HEK293 (cell line): Measurements from ENCODE around the gene ADAMTS4.

Source experiments
- CTCF ChIA-PET: fragments of 350-600 bp; formaldehyde crosslinking; extraction: SDS; loops from one replicate; lab custom pipeline; 2021; ENCODE audit warnings: antibody characterized with exemption; lab: Yijun Ruan, JAX
- POLR2A ChIA-PET: fragments of 300-600 bp; formaldehyde crosslinking; extraction: SDS; loops from one replicate; lab custom pipeline; 2020; ENCODE audit warnings: antibody characterized with exemption, inconsistent platforms; lab: Yijun Ruan, JAX
- H3K27ac ChIP-seq: fragments of 200-500 bp; sonication (Bioruptor generic); 2 replicates; pipeline ENCODE4 v1.5.1; 2014; ENCODE audit warnings: low read depth, low read length, control low read depth, inconsistent platforms; ENCODE audit errors: extremely low read depth
- H3K36me3 ChIP-seq, 2 experiments: fragments of 200-500 bp in 1 of 2; sonication (Bioruptor generic) in 1 of 2; 1 replicate in 1 of 2; 2 replicates in 1 of 2; pipeline ENCODE4 v1.5.1; 2014 to 2017; ENCODE audit warnings: inconsistent platforms in 2 of 2, low read length in 2 of 2; ENCODE audit not compliant: control insufficient read depth in 2 of 2, insufficient read depth in 1 of 2
- H3K4me1 ChIP-seq: fragments of 200-500 bp; sonication (Bioruptor generic); 2 replicates; pipeline ENCODE4 v1.5.1; 2014; ENCODE audit warnings: mild to moderate bottlenecking, low read length, inconsistent platforms; ENCODE audit not compliant: control insufficient read depth, insufficient read depth
- H3K4me3 ChIP-seq: 2 replicates; pipeline ENCODE4 v1.5.1; 2011; ENCODE audit warnings: low read depth, mild to moderate bottlenecking, control low read depth, low read length, moderate library complexity
- H3K9me3 ChIP-seq: fragments of 200-500 bp; sonication (Bioruptor generic); 2 replicates; pipeline ENCODE4 v1.5.1; 2014; ENCODE audit warnings: low read depth, low read length, inconsistent platforms; ENCODE audit not compliant: control insufficient read depth, insufficient read depth
- HOXD13 ChIP-seq: sonication (generic); formaldehyde crosslinking; IDR thresholded peaks from 2 replicates; pipeline ENCODE4 v1.8.0; 2022; ENCODE audit warnings: missing genetic modification reagents, borderline replicate concordance
- KLF17 ChIP-seq: fragments of 450-650 bp; formaldehyde crosslinking; IDR thresholded peaks from 2 replicates; pipeline ENCODE4 v1.5.1; 2016; ENCODE audit warnings: missing biosample characterization, missing genetic modification characterization
- KLF8 ChIP-seq: fragments of 450-650 bp; formaldehyde crosslinking; IDR thresholded peaks from 2 replicates; pipeline ENCODE4 v1.5.1; 2016; ENCODE audit warnings: missing biosample characterization, missing genetic modification characterization
- OVOL3 ChIP-seq: fragments of 450-650 bp; formaldehyde crosslinking; IDR thresholded peaks from 2 replicates; pipeline ENCODE4 v1.5.1; 2016; ENCODE audit warnings: missing biosample characterization, missing genetic modification characterization
- PATZ1 ChIP-seq: fragments of 450-650 bp; formaldehyde crosslinking; IDR thresholded peaks from 2 replicates; pipeline ENCODE4 v1.5.1; 2016; ENCODE audit warnings: missing biosample characterization, missing genetic modification characterization
- SP2 ChIP-seq: fragments of 450-650 bp; formaldehyde crosslinking; IDR thresholded peaks from 2 replicates; pipeline ENCODE4 v1.5.1; 2016; ENCODE audit warnings: missing biosample characterization, missing genetic modification characterization
- ZBTB49 ChIP-seq: fragments of 450-650 bp; formaldehyde crosslinking; IDR thresholded peaks from 2 replicates; pipeline ENCODE4 v1.5.1; 2016; ENCODE audit warnings: missing biosample characterization, missing genetic modification characterization, low read depth
- ZNF121 ChIP-seq: fragments of 450-650 bp; formaldehyde crosslinking; IDR thresholded peaks from 2 replicates; pipeline ENCODE4 v1.5.1; 2016; ENCODE audit warnings: missing biosample characterization, missing genetic modification characterization
- ZNF155 ChIP-seq: fragments of 450-650 bp; formaldehyde crosslinking; IDR thresholded peaks from 2 replicates; pipeline ENCODE4 v1.5.1; 2016; ENCODE audit warnings: missing biosample characterization, missing genetic modification characterization
- ZNF18 ChIP-seq: fragments of 450-650 bp; formaldehyde crosslinking; IDR thresholded peaks from 2 replicates; pipeline ENCODE4 v1.5.1; 2016; ENCODE audit warnings: missing biosample characterization, missing genetic modification characterization
- ZNF184 ChIP-seq: fragments of 450-650 bp; IDR thresholded peaks from 2 replicates; pipeline ENCODE4 v1.5.1; 2018; ENCODE audit warnings: missing biosample characterization, mild to moderate bottlenecking, missing genetic modification characterization
- ZNF324 ChIP-seq: fragments of 450-650 bp; formaldehyde crosslinking; IDR thresholded peaks from 2 replicates; pipeline ENCODE4 v1.5.1; 2016; ENCODE audit warnings: missing biosample characterization, missing genetic modification characterization
- ZNF488 ChIP-seq: fragments of 450-650 bp; formaldehyde crosslinking; IDR thresholded peaks from 2 replicates; pipeline ENCODE4 v1.5.1; 2016; ENCODE audit warnings: missing biosample characterization, missing genetic modification characterization
- ZNF513 ChIP-seq: fragments of 450-650 bp; IDR thresholded peaks from 2 replicates; pipeline ENCODE4 v1.5.1; 2018; ENCODE audit warnings: missing biosample characterization, missing genetic modification characterization
- ZNF544 ChIP-seq: fragments of 450-650 bp; formaldehyde crosslinking; IDR thresholded peaks from 2 replicates; pipeline ENCODE4 v1.5.0; 2017; ENCODE audit warnings: missing biosample characterization, missing genetic modification characterization
- ZNF585B ChIP-seq: fragments of 450-650 bp; formaldehyde crosslinking; IDR thresholded peaks from 2 replicates; pipeline ENCODE4 v1.5.1; 2016; ENCODE audit warnings: missing biosample characterization, missing genetic modification characterization
- ZNF626 ChIP-seq: fragments of 450-650 bp; sonication (Bioruptor Pico); formaldehyde crosslinking; IDR thresholded peaks from 2 replicates; pipeline ENCODE4 v1.5.1; 2018; ENCODE audit warnings: missing biosample characterization, missing genetic modification characterization, inconsistent platforms
- ZNF660 ChIP-seq: fragments of 450-650 bp; IDR thresholded peaks from 2 replicates; pipeline ENCODE4 v1.5.1; 2018; ENCODE audit warnings: missing biosample characterization, mild to moderate bottlenecking, missing genetic modification characterization
- ZNF76 ChIP-seq: fragments of 450-650 bp; formaldehyde crosslinking; IDR thresholded peaks from 2 replicates; pipeline ENCODE4; 2016; ENCODE audit warnings: low read depth, missing biosample characterization, missing genetic modification characterization, borderline replicate concordance
- ZNF791 ChIP-seq: fragments of 450-650 bp; formaldehyde crosslinking; IDR thresholded peaks from 2 replicates; pipeline ENCODE4 v1.5.1; 2016; ENCODE audit warnings: missing biosample characterization, missing genetic modification characterization
- ZSCAN5A ChIP-seq: fragments of 450-650 bp; formaldehyde crosslinking; IDR thresholded peaks from 2 replicates; pipeline ENCODE4 v1.5.1; 2016; ENCODE audit warnings: missing biosample characterization, missing genetic modification characterization

ADAMTS4 gene

GRCh38 chr1:161165742-161166668 lies 32.8 kb downstream of the ADAMTS4 start, which contains the start of gene PPOX:
TSS of gene PPOX (plus strand) at chr1:161166426. CDS start at chr1:161166848, 422 bp downstream.
- peak within 1 kb of the TSS; percentile 39; the same call in 1 of the 2 replicates for H3K27ac ChIP-seq
- no peaks in the 10 kb centered on the region for H3K9me3 ChIP-seq
- peak within 1 kb of the TSS; percentile 58 for H3K4me3 ChIP-seq
- H3K36me3 ChIP-seq, result peaks cover 3 to 73% of the 10 kb centered on the region in 2 experiments; a peak in 1 of 3 replicates
- ChIA-PET CTCF (interaction anchor here (0.6 to 3.9 kb wide), 21 partner anchors 9 to 1134 kb away, joined by 3 to 23 read pairs (median 4); partner anchors contain the start of genes B4GALT3, DEDD, KLHDC9 and NDUFS2), POLR2A (interaction anchor here (0.5 to 4.8 kb wide), 14 partner anchors 8 to 216 kb away, joined by 3 to 53 read pairs (median 6); partner anchors contain the start of genes B4GALT3, DEDD, F11R and NDUFS2)
- peaks cover 3% of the 10 kb centered on the region; the same call in 1 of the 2 replicates for H3K4me1 ChIP-seq
- no peak for TF ChIP-seq ZNF324 (tag by site-specific recombination)
- no peak for TF ChIP-seq ZNF18 (tag by site-specific recombination)
- no peak for TF ChIP-seq ZNF121 (tag by site-specific recombination)
- peak; percentile 52; the same call in 1 of the 2 replicates for TF ChIP-seq PATZ1 (tag by site-specific recombination)
- peak; percentile 16; the same call in 1 of the 2 replicates for TF ChIP-seq ZNF76 (tag by site-specific recombination)
- peak; percentile 59 for TF ChIP-seq KLF8 (tag by site-specific recombination)
- TF ChIP-seq ZNF626 (tag by site-specific recombination), result no peak
- no peak for TF ChIP-seq ZNF513 (tag by site-specific recombination)
- TF ChIP-seq ZNF660 (tag by site-specific recombination), result peak; percentile 15; the same call in 1 of the 2 replicates
- no peak for TF ChIP-seq HOXD13 (CRISPR knock-in tag)
- no peak for TF ChIP-seq ZNF791 (tag by site-specific recombination)
- TF ChIP-seq ZNF155 (tag by site-specific recombination), result no peak
- TF ChIP-seq ZNF488 (tag by site-specific recombination), result no peak
- no peak for TF ChIP-seq ZNF184 (tag by site-specific recombination)
- no peak for TF ChIP-seq ZSCAN5A
- TF ChIP-seq ZNF585B (tag by site-specific recombination), result no peak
- peak; percentile 49; the same call in 1 of the 2 replicates for TF ChIP-seq KLF17 (tag by site-specific recombination)
- TF ChIP-seq ZBTB49 (tag by site-specific recombination), result no peak
- no peak; the same call in 1 of the 2 replicates for TF ChIP-seq OVOL3
- peak; percentile 98 for TF ChIP-seq SP2 (tag by site-specific recombination)
- TF ChIP-seq ZNF544, result no peak
